GM18870 (cell line): ENCODE measurements around the gene SRP68.

Experiments used
- ATAC-seq: cut with Tn5 transposase; IDR thresholded peaks from one replicate; pipeline ENCODE4 v1.9.1; 2021; ENCODE audit warnings: moderate library complexity; ENCODE audit not compliant: unreplicated experiment

The SRP68 gene

DNA sequence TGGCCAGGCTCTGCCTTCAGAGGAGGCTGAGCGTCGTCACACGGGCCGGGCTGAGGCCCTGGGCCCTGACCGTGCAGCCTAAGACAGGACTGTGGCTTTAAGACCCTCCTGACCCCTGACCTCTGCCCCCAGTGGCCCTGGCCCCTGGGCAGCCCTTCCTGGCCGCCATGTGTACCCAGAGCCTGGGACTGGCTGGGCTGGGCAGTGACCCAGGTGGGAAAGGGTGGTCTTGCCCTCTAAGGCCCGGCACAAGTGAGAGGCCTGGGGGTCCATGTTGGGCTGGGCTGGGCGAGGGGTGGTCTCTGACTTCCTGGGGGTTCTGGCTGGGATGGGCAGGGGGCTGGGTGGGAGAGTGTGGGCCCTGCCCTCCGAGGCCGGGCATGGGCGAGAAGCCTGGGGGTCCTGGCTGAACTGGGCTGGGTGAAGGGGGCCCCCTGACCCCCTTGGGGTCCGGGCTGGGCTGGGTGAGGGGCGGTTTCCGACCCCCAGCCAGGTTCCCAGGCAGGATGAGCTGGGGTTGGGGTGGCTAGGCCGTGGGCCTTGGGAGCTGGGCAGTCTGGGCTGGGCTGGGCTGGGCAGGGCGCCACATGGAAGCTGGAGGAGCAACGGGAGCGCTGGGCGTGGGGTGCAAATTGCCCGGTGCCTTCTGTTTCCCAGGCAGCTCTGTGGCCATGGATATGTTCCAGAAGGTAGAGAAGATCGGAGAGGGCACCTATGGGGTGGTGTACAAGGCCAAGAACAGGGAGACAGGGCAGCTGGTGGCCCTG, 71.4 kb downstream of the SRP68 start, which contains the start of gene CDK3:
CDK3 (plus strand) TSS at position 101 of the 767 bp plus-strand sequence; CDS start at position 672, 571 bp downstream.
- no peak for ATAC-seq

DNA sequence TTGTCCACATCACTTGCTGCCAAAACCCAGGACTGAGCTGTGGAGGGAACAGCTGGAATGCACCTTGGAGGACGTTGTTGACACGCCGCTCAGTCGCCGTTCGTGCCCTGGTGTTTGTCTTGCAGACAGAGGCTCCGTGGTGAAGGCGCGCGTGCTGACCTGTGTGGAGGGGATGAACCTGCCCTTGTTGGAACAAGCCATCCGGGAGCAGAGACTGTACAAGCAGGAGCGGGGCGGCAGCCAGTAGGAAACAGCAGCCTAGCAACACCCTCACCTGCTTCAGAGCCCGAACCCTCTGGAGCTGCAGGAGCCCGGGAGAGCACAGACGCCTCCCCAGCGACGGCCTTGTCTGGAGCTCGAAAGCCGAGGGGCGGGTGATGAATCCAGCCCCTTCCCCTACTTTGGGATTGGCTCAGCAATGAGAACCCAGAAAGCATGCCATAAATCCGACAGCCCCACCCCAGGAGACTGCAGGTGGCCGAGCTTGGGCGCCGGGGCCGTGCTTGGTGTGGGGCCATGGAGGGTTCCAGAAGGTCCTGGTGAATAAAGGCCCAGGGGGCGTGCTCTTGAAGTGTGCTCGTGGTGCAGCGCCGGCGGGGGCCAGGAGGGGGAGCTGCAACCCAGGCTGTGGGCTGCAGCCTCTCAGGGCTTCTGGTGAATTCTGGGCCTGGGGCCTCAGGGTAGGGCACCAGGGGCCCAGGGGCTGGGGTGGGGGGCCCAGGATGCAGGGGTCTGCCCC, 72.1 kb downstream of the SRP68 start:
- ATAC-seq: no peak

DNA sequence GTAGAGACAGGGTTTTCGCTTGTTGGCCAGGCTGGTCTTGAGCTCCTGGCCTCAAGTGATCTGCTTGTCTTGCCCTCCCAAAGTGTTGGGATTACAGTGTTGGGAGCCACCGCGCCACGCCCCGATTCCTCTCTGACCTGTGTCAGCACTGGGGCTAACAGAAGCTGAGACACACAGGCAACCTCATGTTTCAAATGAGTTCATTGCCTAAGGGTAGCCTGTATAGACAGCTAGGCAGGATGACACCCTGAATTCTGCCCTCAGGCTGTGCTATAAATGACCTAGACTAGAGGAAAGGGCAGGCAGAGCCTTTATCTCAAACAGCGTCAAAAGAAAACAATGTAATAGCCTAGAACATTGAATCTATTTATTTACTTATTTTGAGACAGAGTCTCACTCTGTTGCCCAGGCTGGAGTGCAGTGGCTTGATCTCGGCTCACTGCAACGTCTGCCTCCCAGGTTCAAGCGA, 74.0 kb downstream of the SRP68 start:
- no peak for ATAC-seq

DNA sequence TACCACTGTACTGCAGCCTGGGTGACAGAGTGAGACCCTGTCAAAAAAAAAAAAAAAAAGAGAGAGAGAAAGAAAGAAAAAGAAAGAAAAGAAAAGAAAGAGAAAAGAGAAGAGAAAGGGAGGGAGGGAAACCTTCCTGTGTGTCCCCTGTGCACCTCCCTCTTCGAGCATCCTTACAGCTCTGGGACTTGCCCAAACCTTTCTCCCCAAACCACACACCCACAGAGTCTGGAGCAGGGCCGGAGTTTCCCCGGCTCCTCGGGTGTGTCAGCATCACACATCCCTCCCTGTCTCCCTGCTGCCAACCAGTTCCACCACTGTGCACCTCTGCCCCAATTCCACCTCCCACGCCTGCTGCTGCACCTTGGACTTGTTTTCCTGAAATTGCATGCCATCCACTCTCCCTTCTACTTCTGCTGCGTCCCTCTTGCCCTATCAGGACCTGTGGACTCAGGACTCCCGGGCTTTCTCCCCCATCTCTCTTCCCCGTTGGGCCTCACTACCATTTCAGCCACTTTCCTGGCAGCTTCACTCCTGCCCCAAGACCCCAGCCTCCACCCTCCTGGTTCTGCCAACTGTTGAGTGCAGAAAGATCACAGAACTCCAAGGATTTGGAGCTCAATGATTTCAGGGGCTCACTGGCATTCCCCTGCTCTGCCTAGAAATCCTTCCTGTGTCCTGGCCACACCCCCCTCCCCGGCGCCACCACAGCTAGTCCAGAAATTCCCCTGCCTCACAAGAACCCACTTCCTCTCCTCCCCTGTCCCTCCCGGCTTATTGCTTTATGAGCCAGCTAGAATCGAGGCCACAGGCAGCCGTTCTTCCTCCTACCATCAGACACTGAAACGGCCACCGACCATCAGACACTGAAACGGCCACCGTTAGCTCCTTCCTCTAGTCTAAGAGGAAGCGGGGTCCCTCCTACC, 75.4 kb downstream of the SRP68 start:
- ATAC-seq: no peak

DNA sequence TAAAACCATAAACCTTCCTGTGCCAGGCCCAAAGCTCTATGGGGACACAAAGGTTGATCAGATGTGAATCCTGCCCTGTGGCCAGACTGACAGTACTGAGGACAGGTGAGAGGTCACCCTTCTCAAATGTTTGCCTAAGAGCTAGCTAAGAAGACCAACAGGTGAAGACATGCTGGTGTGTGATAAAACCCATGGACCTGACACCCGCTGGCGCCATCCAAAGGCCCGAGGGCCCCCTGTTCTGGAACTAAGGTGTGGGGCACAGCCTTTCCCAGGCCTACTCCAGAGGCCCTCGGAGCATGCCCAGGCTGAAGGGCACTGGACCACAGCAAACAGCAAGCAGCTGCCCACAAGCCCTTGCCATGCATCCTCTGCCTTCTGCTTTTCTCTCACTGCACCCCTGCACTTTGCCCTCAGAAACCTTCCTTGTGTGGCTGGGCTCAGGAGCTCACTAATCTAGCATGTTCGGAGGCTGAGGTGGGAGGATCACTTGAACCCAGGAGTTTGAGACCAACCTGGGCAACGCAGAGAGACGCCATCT, 76.9 kb downstream of the SRP68 start:
- no peak for ATAC-seq

DNA sequence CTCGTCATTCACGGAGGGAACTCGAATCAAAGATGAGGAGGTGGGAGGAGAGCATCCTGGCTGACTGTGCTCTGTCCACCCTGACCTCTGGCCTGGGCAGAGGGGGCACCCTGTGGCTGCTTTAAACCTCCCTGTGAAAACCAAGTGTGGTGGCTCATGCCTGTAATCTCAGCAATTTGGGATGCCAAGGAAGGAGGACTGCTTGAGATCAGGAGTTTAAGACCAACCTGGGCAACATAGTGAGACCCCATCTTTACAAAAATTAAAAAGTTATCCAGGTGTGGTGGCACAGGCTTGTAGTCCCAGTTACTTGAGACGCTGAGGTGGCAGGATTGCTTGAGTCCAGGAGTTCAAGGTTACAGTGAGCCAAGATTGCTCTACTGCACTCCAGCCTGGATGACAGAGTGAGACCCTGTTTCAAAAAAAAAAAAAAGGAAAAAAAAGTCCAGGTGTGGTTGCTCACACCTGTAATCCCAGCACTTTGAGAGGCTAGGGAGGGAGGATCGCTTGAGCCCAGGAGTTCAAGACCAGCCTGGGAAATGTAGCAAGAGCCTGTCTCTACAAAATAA, 77.4 kb downstream of the SRP68 start:
- ATAC-seq: no peak

DNA sequence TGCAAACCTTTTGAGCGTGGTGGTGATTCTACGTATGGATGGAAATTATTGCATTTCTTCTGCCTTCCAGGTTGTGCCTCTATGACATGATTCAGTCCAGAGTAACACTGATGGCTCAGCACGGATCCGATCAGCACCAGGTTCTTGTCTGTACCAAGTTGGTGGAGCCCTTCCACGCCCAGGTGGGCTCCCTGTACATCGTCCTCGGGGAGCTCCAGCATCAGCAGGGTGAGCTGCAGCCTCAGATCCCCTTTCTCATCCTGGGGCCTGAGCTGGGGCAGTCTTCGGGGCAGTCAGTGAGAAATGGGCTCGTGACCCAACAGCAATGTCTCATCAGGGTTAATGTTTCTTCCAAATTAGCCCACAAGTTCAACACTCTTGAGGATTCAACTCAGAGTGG, 80.9 kb downstream of the SRP68 start:
- no peak for ATAC-seq
